DOHH2 (cell line): Measurements from ENCODE around the gene TBCD.

ENCODE experiments used
- CTCF ChIP-seq: fragments of 200-600 bp; sonication (generic); IDR thresholded peaks from one replicate; pipeline ENCODE4 v1.5.1; 2014; ENCODE audit warnings: antibody characterized with exemption, mild to moderate bottlenecking, low read depth, low read length; ENCODE audit not compliant: poor library complexity, severe bottlenecking
- EZH2phosphoT487 ChIP-seq: fragments of 200-600 bp; sonication (generic); IDR thresholded peaks from 2 replicates; pipeline ENCODE4 v1.6.1; 2017; ENCODE audit warnings: borderline replicate concordance, mild to moderate bottlenecking, antibody characterized with exemption, low read length, moderate library complexity, mixed read lengths

GRCh38 chr17:82849076-82849945 is 97.4 kb downstream of the TBCD start:
- TF ChIP-seq CTCF (no peak), EZH2phosphoT487 (no peak)
